Measurements from ENCODE around the gene IL3RA. TPM values are rescaled to one million over a fixed set of nuclear protein-coding genes. Genes with fewer than 3 reads are reported as not detected.
"Not testable (repeated sequence)": the region's sequence is repeated elsewhere in the genome, so short reads cannot be mapped to it uniquely, and the experiment has no call there.

IL3RA gene
- total RNA-seq, 2 experiments from 2014 or later: 35.2 to 35.4 TPM

DNA sequence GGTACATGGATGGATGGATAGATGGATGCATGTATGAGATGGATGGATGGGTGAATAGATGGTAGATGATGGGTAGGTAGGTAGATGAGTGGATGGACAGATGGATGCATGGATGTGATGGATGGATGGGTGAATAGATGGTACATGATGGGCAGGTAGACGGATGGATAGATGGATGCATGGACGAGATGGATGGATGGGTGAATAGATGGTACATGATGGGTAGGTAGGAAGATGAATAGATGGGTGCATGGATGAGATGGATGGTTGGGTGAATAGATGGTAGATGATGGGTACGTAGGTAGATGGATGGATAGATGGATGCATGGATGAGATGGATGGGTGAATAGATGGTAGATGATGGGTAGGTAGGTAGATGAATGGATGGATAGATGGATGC, 67.3 kb downstream of the IL3RA start:
- H3K9me3 Mint-ChIP-seq, H3K27ac Mint-ChIP-seq, H3K27me3 Mint-ChIP-seq, CTCF ChIA-PET, H3K4me1 Mint-ChIP-seq, H3K4me3 Mint-ChIP-seq, DNase-seq, POLR2A ChIA-PET: not testable (repeated sequence)
- peaks cover 13% of the 10 kb centered on the region for H3K36me3 Mint-ChIP-seq (ENCODE audit: low read depth)

DNA sequence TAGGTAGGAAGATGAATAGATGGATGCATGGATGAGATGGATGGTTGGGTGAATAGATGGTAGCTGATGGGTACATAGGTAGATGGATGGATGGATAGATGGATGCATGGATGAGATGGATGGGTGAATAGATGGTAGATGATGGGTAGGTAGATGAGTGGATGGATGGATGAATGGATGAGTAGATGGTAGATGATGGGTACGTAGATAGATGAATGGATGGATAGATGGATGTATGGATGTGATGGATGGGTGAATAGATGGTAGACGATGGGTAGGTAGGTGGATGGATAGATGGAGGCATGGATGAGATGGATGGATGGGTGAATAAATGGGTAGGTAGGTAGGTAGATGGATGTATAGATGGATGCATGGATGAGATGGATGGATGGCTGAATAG, 69.2 kb downstream of the IL3RA start:
- H3K4me3 Mint-ChIP-seq, CTCF ChIA-PET, H3K27ac Mint-ChIP-seq, H3K27me3 Mint-ChIP-seq, POLR2A ChIA-PET, H3K9me3 Mint-ChIP-seq, DNase-seq, H3K4me1 Mint-ChIP-seq: not testable (repeated sequence)
- H3K36me3 Mint-ChIP-seq (ENCODE audit: low read depth): peaks cover 10% of the 10 kb centered on the region

DNA sequence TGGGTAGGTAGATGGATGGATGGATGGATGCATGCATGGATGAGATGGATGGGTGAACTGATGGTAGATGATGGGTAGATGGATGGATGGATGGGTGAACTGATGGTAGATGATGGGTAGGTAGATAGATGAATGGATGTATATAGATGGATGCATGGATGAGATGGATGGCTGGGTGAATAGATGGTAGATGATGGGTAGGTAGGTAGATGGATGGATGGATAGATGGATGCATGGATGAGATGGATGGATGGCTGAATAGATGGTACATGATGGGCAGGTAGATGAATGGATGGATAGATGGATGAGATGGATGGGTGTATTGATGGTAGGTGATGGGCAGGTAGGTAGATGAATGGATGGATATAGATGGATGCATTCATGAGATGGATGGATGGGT, 70.5 kb downstream of the IL3RA start:
- DNase-seq: no peak
- H3K9me3 Mint-ChIP-seq: no peaks in the 10 kb centered on the region

DNA sequence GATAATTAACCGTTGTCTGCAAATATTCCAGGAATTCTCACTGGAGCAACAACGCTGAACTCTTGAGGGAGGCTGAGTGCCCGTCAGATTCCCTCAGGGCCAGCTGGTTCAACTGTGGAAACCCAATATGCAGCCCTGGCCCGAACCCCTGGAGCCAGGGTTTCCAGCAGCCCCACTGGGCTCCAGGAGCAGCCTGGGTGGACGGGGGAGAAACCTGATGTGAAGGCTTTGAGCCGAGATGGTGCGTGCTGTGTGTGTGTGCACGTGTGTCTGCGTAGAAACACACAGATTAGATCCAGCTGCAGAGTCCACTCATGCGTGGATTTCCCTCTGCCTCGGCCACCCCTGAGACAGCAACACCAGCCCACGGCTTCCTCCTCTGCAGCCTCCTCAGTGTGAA, 74.7 kb downstream of the IL3RA start:
- H3K36me3 Mint-ChIP-seq (ENCODE audit: low read depth): peaks cover 35% of the 10 kb centered on the region
- H3K27ac Mint-ChIP-seq: no peak overlapping the region
- H3K9me3 Mint-ChIP-seq: no peaks in the 10 kb centered on the region
- H3K27me3 Mint-ChIP-seq: no peaks in the 10 kb centered on the region
- H3K4me3 Mint-ChIP-seq: no peak overlapping the region
- ChIA-PET POLR2A (no interaction called here), CTCF (no interaction called here)
- DNase-seq: no peak
- no peaks in the 10 kb centered on the region for H3K4me1 Mint-ChIP-seq

More for the DNA sequence above, 70.5 kb downstream of the IL3RA start:
- Mint-ChIP-seq H3K36me3 (ENCODE audit: low read depth) (peaks cover 10% of the 10 kb centered on the region), H3K4me1 (no peaks in the 10 kb centered on the region), H3K4me3 (no peak overlapping the region), H3K27ac (no peak overlapping the region), H3K27me3 (no peaks in the 10 kb centered on the region)
- CTCF ChIA-PET: no interaction called here
- POLR2A ChIA-PET: no interaction called here

DNA sequence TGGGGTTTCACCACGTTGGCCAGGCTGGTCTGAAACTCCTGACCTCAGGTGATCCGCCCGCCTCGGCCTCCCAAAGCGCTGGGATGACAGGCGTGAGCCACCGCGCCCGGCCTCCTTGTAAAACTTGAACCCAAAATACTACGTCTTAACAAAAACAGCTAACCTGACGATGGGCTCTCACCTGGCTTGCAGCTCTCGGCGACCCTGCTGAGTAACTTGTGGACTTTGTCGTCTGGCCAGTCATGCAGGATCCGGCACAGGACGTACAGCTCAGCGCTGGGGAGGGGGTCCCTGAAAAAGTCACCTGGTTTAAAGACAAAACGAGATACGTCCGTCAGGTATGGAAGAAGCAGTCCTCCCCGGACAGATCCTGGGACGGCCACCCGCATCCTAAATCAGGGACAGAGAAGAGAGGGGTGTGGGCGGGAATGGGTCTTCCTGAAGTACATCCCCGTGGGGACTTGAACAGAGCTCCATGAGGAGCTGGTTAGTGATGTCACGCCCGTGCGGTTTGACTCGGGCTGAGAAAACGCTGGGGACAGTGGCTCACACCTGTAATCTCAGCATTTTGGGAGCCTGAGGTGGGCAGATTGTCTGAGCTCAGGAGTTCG, 76.1 kb downstream of the IL3RA start:
- POLR2A ChIA-PET: no interaction called here
- Mint-ChIP-seq H3K4me3 (no peak overlapping the region), H3K36me3 (ENCODE audit: low read depth) (peaks cover 35% of the 10 kb centered on the region), H3K4me1 (no peaks in the 10 kb centered on the region), H3K27me3 (no peaks in the 10 kb centered on the region), H3K27ac (no peak overlapping the region), H3K9me3 (no peaks in the 10 kb centered on the region)
- CTCF ChIA-PET: no interaction called here
- DNase-seq: no peak

DNA sequence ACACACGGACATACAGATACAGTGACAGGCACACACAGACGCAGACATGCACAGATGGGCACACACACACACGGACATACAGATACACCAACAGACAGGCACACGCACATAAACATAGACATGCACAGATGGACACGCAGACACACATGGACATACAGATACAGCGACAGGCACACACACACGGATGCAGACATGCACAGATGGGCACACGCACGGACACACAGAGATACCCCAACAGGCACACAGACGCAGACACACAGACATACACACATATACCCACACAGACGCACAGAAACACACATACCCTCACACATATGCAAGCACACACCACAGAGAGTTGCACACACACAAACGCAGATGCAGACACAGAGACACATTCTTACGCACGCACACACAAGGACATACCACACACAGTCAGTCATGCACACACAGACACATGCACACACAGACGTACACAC, 79.8 kb downstream of the IL3RA start:
- no peaks in the 10 kb centered on the region for H3K27me3 Mint-ChIP-seq
- H3K4me1 Mint-ChIP-seq: no peaks in the 10 kb centered on the region
- ChIA-PET POLR2A (no interaction called here), CTCF (no interaction called here)
- DNase-seq: no peak
- peaks cover 52% of the 10 kb centered on the region for H3K36me3 Mint-ChIP-seq (ENCODE audit: low read depth)
- H3K4me3 Mint-ChIP-seq: no peak overlapping the region
- peaks cover 8% of the 10 kb centered on the region for H3K9me3 Mint-ChIP-seq
- H3K27ac Mint-ChIP-seq: no peak overlapping the region

DNA sequence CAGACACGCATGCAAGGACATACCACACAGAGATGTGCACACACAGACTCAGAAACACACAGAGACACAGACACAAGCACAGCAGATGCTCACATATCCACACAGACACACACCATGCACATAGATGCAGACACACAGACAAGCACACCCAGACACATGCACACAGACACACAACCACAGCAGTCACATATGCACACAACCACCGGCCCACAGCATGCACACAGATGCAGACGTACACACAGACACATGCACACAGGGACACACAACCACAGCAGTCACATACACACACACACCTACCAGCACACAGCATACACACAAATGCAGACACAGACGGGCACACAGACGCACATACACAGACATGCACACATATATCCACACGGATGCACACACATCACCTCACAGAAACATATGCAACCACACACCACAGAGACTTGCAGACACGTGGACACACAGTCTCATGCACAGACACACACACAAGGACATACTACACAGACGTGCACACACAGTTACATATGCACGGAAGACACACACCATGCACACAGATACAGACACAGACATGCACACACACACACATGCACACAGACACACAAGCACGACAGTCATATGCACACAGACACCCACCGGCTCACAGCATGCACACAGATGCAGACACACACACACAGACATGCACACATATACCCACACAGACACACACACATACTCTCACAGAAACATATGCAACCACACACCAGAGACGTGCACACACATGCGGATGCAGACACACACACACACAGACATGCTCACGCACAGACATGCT, 80.6 kb downstream of the IL3RA start:
- DNase-seq: no peak
- Mint-ChIP-seq H3K4me3 (no peak overlapping the region), H3K27me3 (no peaks in the 10 kb centered on the region), H3K4me1 (no peaks in the 10 kb centered on the region), H3K9me3 (peaks cover 16% of the 10 kb centered on the region), H3K36me3 (ENCODE audit: low read depth) (peaks cover 54% of the 10 kb centered on the region), H3K27ac (no peak overlapping the region)
- ChIA-PET CTCF (no interaction called here), POLR2A (no interaction called here)

DNA sequence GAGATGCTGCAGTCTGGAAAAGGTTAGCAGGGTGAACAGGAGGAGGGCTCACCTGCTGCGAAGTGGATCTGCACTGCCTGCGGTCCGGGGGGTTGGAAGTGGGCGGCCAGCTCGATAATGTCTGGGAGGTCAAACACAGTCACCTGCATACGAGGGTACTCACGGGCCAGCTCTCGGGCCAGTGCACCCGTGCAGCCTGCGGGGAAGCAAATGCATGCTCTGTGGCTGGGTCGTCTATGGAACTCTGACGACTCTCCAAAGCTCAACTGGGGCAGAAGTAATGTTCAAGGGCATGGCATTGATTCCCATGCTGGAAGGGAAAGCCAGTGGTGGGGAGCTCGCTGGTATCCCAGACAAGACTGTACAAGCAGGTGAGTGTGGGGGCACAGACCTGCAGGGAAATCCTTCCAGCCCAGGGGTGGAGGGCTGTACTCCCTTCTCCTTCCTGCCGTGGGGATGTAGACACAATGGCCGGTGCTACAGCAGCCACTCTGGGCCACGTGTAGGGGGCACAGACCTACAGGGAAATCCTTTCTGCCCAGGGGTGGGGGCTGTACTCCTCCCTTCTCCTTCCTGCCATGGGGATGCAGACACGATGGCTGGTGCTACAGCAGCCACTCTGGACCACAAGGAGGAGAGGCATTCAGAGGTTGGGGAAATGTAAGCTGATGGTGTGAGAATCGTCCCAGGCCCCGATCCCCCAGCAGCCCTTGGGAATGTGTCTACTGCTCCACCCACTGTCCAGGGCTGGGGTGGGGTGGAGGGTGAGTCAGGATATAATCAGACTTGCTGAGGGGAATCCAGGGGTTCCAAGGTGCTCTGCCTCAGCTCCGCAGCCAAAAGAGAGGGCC, 81.6 kb downstream of the IL3RA start:
- Mint-ChIP-seq H3K27ac (no peak overlapping the region), H3K9me3 (peaks cover 21% of the 10 kb centered on the region), H3K27me3 (no peaks in the 10 kb centered on the region), H3K4me3 (no peak overlapping the region), H3K4me1 (no peaks in the 10 kb centered on the region), H3K36me3 (ENCODE audit: low read depth) (peaks cover 55% of the 10 kb centered on the region)
- ChIA-PET POLR2A (no interaction called here), CTCF (no interaction called here)
- no peak for DNase-seq

DNA sequence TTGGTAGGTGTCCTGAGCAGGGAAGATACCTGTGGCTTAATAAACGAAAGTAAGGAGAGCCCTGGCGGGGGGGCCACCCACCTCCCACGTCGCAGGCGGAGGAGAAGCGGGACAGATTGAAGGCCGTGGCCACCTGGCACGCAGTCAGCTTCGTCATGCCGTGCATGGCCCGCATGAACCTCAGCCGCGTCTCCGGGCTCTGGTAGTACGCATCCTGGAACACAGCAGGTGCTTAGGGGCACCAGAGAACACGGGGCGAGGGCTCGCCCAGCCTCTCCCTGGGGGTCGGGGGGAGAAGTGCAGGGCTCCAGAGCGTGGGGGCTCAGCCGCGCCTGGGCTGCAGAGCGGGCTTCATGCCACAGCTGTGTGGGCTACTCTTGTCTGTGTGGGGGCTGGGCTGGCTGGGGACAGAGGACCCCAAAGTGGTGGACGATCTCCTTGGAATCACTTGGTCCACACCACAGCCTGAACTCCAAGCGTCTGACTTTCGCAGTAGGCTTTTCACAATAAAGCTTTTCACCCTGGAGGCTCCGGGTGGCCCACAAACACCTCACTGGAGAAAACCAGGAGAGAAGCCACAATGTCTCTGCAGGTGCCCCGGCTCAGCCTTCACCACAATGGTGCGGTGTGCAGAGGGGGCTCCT, 82.4 kb downstream of the IL3RA start:
- Mint-ChIP-seq H3K4me3 (no peak overlapping the region), H3K9me3 (peaks cover 28% of the 10 kb centered on the region), H3K27me3 (no peaks in the 10 kb centered on the region), H3K27ac (no peak overlapping the region), H3K36me3 (ENCODE audit: low read depth) (peaks cover 55% of the 10 kb centered on the region), H3K4me1 (no peaks in the 10 kb centered on the region)
- POLR2A ChIA-PET: no interaction called here
- CTCF ChIA-PET: no interaction called here
- DNase-seq: no peak

DNA sequence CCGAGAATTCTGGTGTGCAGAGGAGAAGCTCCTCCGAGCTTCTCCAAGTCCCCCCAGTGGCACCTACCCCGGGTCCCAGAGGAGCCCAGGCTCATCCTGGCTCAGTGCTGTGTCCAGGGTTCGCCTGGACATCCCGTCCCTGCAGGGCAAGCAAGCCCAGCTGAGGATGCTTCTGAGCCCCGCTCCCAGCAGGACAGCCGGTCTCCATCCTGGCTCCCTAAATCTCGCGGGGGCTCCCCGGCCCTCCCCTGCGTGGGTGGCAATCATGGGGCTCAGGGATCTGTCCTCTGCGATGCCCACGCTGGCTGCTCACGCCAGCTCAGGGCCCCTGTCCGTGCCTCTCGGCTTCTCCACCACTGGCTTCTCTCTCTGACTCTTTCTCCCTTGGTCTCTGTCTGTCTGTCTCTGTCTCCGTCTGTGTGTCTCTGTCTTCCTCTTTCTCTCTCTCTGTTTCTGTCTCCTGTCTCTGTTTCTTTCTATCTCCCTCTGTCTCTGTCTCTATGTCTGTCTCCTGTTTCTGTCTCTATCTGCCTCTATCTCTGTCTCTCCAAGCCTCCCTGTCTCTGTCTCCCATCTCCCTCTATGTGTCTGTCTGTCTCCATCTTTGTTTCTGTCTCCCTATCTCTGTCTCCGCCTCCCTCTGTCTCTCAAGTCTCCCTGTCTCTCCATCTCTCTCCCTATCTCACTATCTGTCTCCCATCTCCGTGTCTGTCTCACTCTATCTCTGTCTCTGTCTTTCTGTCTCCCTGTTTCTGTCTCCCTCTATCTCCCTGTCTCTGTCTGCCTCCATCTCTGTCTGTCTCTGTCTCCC, 83.2 kb downstream of the IL3RA start:
- H3K27me3 Mint-ChIP-seq: no peaks in the 10 kb centered on the region
- peaks cover 58% of the 10 kb centered on the region for H3K36me3 Mint-ChIP-seq (ENCODE audit: low read depth)
- ChIA-PET POLR2A (no interaction called here), CTCF (no interaction called here)
- no peak for DNase-seq
- no peak overlapping the region for H3K4me3 Mint-ChIP-seq
- H3K27ac Mint-ChIP-seq: no peak overlapping the region
- peaks cover 32% of the 10 kb centered on the region for H3K9me3 Mint-ChIP-seq
- H3K4me1 Mint-ChIP-seq: no peaks in the 10 kb centered on the region

DNA sequence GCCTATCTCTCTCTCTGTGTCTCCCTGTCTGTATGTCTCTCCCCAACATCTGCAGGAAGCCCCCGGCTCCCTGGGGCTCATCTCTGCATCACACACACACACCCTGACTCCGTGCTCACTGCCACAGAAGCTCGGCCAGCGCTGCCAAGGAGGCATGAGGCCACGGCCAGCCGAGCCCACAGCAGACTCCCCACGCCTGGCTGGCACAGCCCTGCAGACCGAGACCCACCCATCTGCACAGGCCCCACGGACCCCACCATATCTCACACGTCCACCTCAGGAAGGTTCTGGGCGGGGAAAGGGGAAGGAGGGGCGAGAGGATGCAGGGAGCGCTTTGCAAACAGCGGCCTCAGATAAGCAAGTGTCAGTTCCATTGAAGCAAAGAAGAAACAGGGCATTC, 83.8 kb downstream of the IL3RA start:
- DNase-seq: no peak
- ChIA-PET POLR2A (no interaction called here), CTCF (no interaction called here)
- Mint-ChIP-seq H3K4me3 (no peak overlapping the region), H3K9me3 (peaks cover 36% of the 10 kb centered on the region), H3K27me3 (no peaks in the 10 kb centered on the region), H3K27ac (no peak overlapping the region), H3K36me3 (ENCODE audit: low read depth) (peaks cover 61% of the 10 kb centered on the region), H3K4me1 (no peaks in the 10 kb centered on the region)

DNA sequence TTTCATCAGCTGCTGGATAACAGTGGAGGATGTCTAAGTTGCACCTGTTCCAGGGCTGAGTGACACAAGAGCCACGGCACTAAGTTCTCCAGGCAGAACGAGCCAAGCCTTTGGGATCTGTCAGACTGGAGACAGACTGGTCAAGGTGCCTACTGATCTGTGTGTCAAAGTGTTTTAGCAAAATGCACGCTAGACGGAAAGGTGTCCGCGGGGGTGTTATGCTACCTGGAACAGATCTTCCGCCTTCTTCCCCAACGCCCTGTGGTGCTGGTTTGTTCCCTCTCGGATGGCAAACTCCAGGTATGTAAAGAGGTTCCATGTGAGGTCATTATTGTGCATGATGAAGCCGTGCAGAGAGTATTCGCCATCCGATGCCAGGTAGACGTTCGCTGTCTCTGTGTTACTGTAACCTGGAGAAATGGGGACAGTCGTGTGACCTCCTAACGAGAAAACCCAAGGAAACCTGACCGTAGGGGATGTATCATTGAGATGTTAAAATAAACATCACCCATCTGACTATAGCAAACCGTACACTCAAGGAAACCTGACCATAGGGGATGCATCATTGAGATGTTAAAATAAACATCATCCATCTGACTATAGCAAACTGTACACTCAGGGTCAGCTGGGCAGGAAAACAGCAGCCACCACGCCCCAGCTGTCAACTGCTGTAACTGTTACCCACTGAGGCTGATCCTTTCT, 85.0 kb downstream of the IL3RA start:
- DNase-seq: no peak
- ChIA-PET CTCF (no interaction called here), POLR2A (no interaction called here)
- H3K27me3 Mint-ChIP-seq: no peaks in the 10 kb centered on the region
- peaks cover 73% of the 10 kb centered on the region for H3K36me3 Mint-ChIP-seq (ENCODE audit: low read depth)
- no peak overlapping the region for H3K4me3 Mint-ChIP-seq
- peak overlapping the region; percentile 47 for H3K27ac Mint-ChIP-seq
- peaks cover 36% of the 10 kb centered on the region for H3K9me3 Mint-ChIP-seq
- H3K4me1 Mint-ChIP-seq: no peaks in the 10 kb centered on the region

Data from activated CD4-positive, alpha-beta memory T cell treated with anti-CD3 and anti-CD28 coated beads, Interleukin-2, amount 10 ng/mL, durations not matched to agents 7 days and 5 days (primary cell).